Heart left ventricle (tissue), 16 donors: ENCODE data around the gene PLBD1. TPM values are rescaled to one million over a fixed set of nuclear protein-coding genes. Genes with fewer than 3 reads are reported as not detected.

Experiments
- ATAC-seq, 4 donors: fragments of 200-7000 bp; cut with Tn5 transposase; one replicate each; pipeline ENCODE4 v1.9.1; 2020 to 2022; ENCODE audit warnings: moderate library complexity in 4 of 4, mild to moderate bottlenecking in 3 of 4, moderate number of reproducible peaks in 1 of 4
- DNase-seq, 5 donors: peaks; one replicate each; pipeline ENCODE4 v3.0.0-alpha.2; 2020
- H3K27ac ChIP-seq, 12 donors: fragments of 200-600 bp; sonication (generic) in 4 of 12; one replicate each; pipeline versions ENCODE4 v1.5.0 to v1.8.0; 2016 to 2022; ENCODE audit warnings: mild to moderate bottlenecking in 2 of 12
- H3K27me3 ChIP-seq, 9 donors: fragments of 200-600 bp; sonication (generic) in 2 of 9; one replicate each; pipeline versions ENCODE4 v1.5.1 to v1.8.0; 2016 to 2022; ENCODE audit warnings: mild to moderate bottlenecking in 3 of 9
- H3K36me3 ChIP-seq, 9 donors: fragments of 200-600 bp; sonication (generic) in 2 of 9; one replicate each; pipeline versions ENCODE4 v1.5.0 to v1.8.0; 2018 to 2022; ENCODE audit warnings: mild to moderate bottlenecking in 2 of 9
- H3K4me1 ChIP-seq, 12 donors: fragments of 200-600 bp; sonication (generic) in 4 of 12; one replicate each; pipeline versions ENCODE4 v1.5.0 to v1.8.0; 2016 to 2022; ENCODE audit warnings: mild to moderate bottlenecking in 3 of 12
- H3K4me3 ChIP-seq, 12 donors: fragments of 200-600 bp; sonication (generic) in 4 of 12; one replicate each; pipeline versions ENCODE4 v1.5.0 to v1.8.0; 2017 to 2022; ENCODE audit warnings: mild to moderate bottlenecking in 9 of 12, moderate library complexity in 4 of 12
- H3K9me3 ChIP-seq, 12 donors: fragments of 200-600 bp; sonication (generic) in 4 of 12; one replicate each; pipeline versions ENCODE4 v1.5.0 to v1.8.0; 2016 to 2022; ENCODE audit warnings: mild to moderate bottlenecking in 1 of 12
- CTCF ChIP-seq, 12 donors: fragments of 200-600 bp; sonication (generic) in 4 of 12; IDR thresholded peaks; one replicate each; pipeline versions ENCODE4 v1.5.0 to v1.8.0; 2018 to 2022; ENCODE audit warnings: antibody characterized with exemption in 12 of 12, mild to moderate bottlenecking in 5 of 12
- POLR2A ChIP-seq, 2 donors: fragments of 450-650 bp; IDR thresholded peaks; one replicate each; pipeline ENCODE4 v1.6.1; 2017; ENCODE audit warnings: antibody characterized with exemption in 2 of 2, mild to moderate bottlenecking in 2 of 2, moderate library complexity in 2 of 2
- WGBS, 4 donors: extraction: QIAGEN DNeasy Blood & Tissue Kit in 2 of 4; methylation state at CpG; one replicate each; pipeline versions ENCODE4 v1.1.5 to v1.1.7; 2013 to 2018; 5-methylcytosine and 5-hydroxymethylcytosine counted together
- intact Hi-C, 10 donors: fragments of 100-400 bp; cut with DNase I; formaldehyde crosslinking; loops; one replicate each; pipeline versions ENCODE4 v1.11.1 to v1.14.2; 2022
- polyA plus RNA-seq, 2 donors: library from polyadenylated mRNA; stranded (reverse); fragments of 200-250 nt; gene quantifications; one replicate each; pipeline ENCODE4 v1.2.3, GENCODE V29; 2013
- total RNA-seq, 9 donors: library from RNA; depleted of rRNA in 2 of 9; stranded (reverse); fragments of >200 nt in 2 of 9; fragmentation: NEBNext Ultra II Directional in 3 of 9; extraction: Animal tissue kit (Norgen Biotek cat#: 25700) in 3 of 9; gene quantifications; one replicate each; pipeline versions ENCODE4 v1.1.0 to v1.2.4, GENCODE V29; 2016 to 2023
- donor health status: ischemic (EF 13 %, LVEDD 7.1; RV severe dilation, severe dysfunction).
- donor health status: healthy with polysubstance abuse.
- donor health status: DM: no; HTN: yes; CAD: no.
- donor health status: DM: no; HTN: no; CAD: no.
- donor health status: ischemic (EF 25% LVEDD 6.9; RV normal size, moderate dysfunction).
- donor health status: ischemic (EF 25% LVEDD 5.7; RV mildly dilated, moderate dysfunction).
- donor health status: healthy.
- donor health status: DM: yes; HTN: yes; CAD: no.
- donor health status: ischemic (EF 35%, LVEDD 5.7; RV mildly dilated, moderate dysfunction).
- donor health status: nonischemic (EF 11% LVEDD 7.7; RV severe dilation, severe dysfunction).
- donor health status: DM: yes; HTN: yes; CAD: no.
- donor health status: PGD.
- donor health status: ischemic (EF 29% LVEDD 5.4; RV normal size, mild dysfunction).
- donor health status: nonischemic (EF 23%, LVEDD 6.1; RV moderate dilation, normal function).

Gene PLBD1
- total and polyA plus RNA-seq, 11 donors, result 6.0 to 49.1 (median 25.0) TPM

DNA sequence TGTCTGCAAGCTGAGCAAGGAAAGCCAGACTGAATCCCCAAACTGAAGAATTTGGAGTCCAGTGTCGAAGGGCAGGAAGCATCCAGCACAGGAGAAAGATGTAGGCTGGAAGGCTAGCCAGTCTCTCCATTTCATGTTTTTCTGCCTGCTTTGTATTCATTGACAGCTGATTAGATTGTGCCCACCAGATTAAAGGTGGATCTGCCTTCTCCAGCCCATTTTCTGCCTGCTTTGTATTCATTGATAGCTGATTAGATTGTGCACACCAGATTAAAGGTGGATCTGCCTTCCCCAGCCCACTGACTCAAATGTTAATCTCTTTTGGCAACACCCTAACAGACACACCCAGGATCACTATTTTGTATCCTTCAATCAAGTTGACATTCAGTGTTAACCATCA lies 85.3 kb downstream of the PLBD1 start:
- Histone ChIP-seq H3K9me3 (peaks cover 0 to 4% (median 0%) of the 10 kb centered on the region in 12 donors), H3K36me3 (peaks cover 0 to 100% (median 95%) of the 10 kb centered on the region in 9 donors), H3K4me1 (no peaks in the 10 kb centered on the region), H3K4me3 (no peak overlapping the region), H3K27ac (no peak overlapping the region), H3K27me3 (no peaks in the 10 kb centered on the region)
- intact Hi-C loops, result no loop called here
- DNase-seq (no peak), ATAC-seq (no peak)
- 95 to 100% (median 97%) methylated on average over 1 of the region's 1 CpG for WGBS, 4 donors
- TF ChIP-seq POLR2A (IDR thresholded peaks at IDR 0.05) (no peak), CTCF (IDR thresholded peaks at IDR 0.05) (no peak)

GRCh38 chr12:14481201-14481600 lies 86.5 kb downstream of the PLBD1 start:
- Histone ChIP-seq H3K36me3 (peaks cover 0 to 100% (median 97%) of the 10 kb centered on the region in 9 donors), H3K9me3 (peaks cover 0 to 15% (median 0%) of the 10 kb centered on the region in 12 donors), H3K4me3 (no peak overlapping the region), H3K4me1 (no peaks in the 10 kb centered on the region), H3K27ac (no peak overlapping the region), H3K27me3 (no peaks in the 10 kb centered on the region)
- ATAC-seq (no peak), DNase-seq (no peak)
- intact Hi-C loops, result no loop called here
- no peak for TF ChIP-seq CTCF (IDR thresholded peaks at IDR 0.05)
- TF ChIP-seq POLR2A (IDR thresholded peaks at IDR 0.05), result no peak

- TF ChIP-seq POLR2A (IDR thresholded peaks at IDR 0.05) (no peak), CTCF (IDR thresholded peaks at IDR 0.05) (no peak)
- Histone ChIP-seq H3K4me1 (no peaks in the 10 kb centered on the region), H3K27ac (no peak overlapping the region), H3K9me3 (peaks cover 0 to 36% (median 20%) of the 10 kb centered on the region in 12 donors), H3K27me3 (no peaks in the 10 kb centered on the region), H3K4me3 (no peak overlapping the region), H3K36me3 (peaks cover 0 to 98% (median 88%) of the 10 kb centered on the region in 9 donors)
- DNase-seq (no peak), ATAC-seq (no peak)
- 91 to 100% (median 97%) methylated on average over 1 of the region's 1 CpG for WGBS, 4 donors
- intact Hi-C loops, result no loop called here
These were observed 88.7 kb downstream of the PLBD1 start for GRCh38 chr12:14479004-14479403.

GRCh38 chr12:14473707-14474287 lies 93.9 kb downstream of the PLBD1 start:
- WGBS, 4 donors, result 87 to 94% (median 90%) methylated on average over 4 of the region's 4 CpGs
- Histone ChIP-seq H3K27ac (no peak overlapping the region), H3K27me3 (no peaks in the 10 kb centered on the region), H3K36me3 (peaks cover 2 to 90% (median 72%) of the 10 kb centered on the region in 9 donors), H3K9me3 (peaks cover 0 to 78% (median 43%) of the 10 kb centered on the region in 12 donors), H3K4me3 (no peak overlapping the region), H3K4me1 (no peaks in the 10 kb centered on the region)
- no peak for ATAC-seq
- TF ChIP-seq CTCF (IDR thresholded peaks at IDR 0.05) (no peak), POLR2A (IDR thresholded peaks at IDR 0.05) (no peak)
- intact Hi-C loops, result no loop called here
- DNase-seq, result no peak
